Loucy (cell line): ENCODE measurements around the gene EXOSC10.

ENCODE experiments used
- H2AFZ ChIP-seq: fragments of 200-600 bp; sonication (generic); 2 replicates; pipeline ENCODE4 v1.6.0; 2016; ENCODE audit warnings: antibody characterized with exemption, mild to moderate bottlenecking, low read length, moderate library complexity
- H3F3A ChIP-seq: fragments of 200-600 bp; 2 replicates; pipeline ENCODE4 v1.6.0; 2016; ENCODE audit warnings: antibody characterized with exemption, low read depth, mild to moderate bottlenecking
- H3K27me3 ChIP-seq: fragments of 200-600 bp; sonication (generic); 2 replicates; pipeline ENCODE4 v1.6.1; 2014; ENCODE audit warnings: low read length, mild to moderate bottlenecking; ENCODE audit not compliant: insufficient read depth, poor library complexity, severe bottlenecking
- H3K36me3 ChIP-seq: fragments of 200-600 bp; sonication (generic); 2 replicates; pipeline ENCODE4 v1.6.1; 2016; ENCODE audit warnings: low read length; ENCODE audit not compliant: insufficient read depth
- H3K4me1 ChIP-seq: fragments of 200-600 bp; sonication (generic); 2 replicates; pipeline ENCODE4 v1.5.1; 2014; ENCODE audit warnings: low read length, mild to moderate bottlenecking; ENCODE audit not compliant: insufficient read depth, poor library complexity, severe bottlenecking
- H3K4me2 ChIP-seq: fragments of 200-600 bp; sonication (generic); 2 replicates; pipeline ENCODE4 v1.6.0; 2014; ENCODE audit warnings: antibody characterized with exemption, low read length, low read depth, mild to moderate bottlenecking; ENCODE audit not compliant: poor library complexity, severe bottlenecking
- H3K4me3 ChIP-seq: fragments of 200-600 bp; sonication (generic); 2 replicates; pipeline ENCODE4 v1.5.1; 2014; ENCODE audit warnings: low read length, mild to moderate bottlenecking, mixed read lengths; ENCODE audit not compliant: poor library complexity, severe bottlenecking
- H3K79me2 ChIP-seq: fragments of 200-600 bp; sonication (generic); 2 replicates; pipeline ENCODE4 v1.6.1; 2014; ENCODE audit warnings: low read length; ENCODE audit not compliant: insufficient read depth
- H3K9ac ChIP-seq: fragments of 200-600 bp; sonication (generic); 2 replicates; pipeline ENCODE4 v1.6.0; 2014; ENCODE audit warnings: mild to moderate bottlenecking, low read depth, low read length, moderate library complexity; ENCODE audit not compliant: poor library complexity, severe bottlenecking
- H3K9me2 ChIP-seq: fragments of 200-600 bp; sonication (generic); replicated peaks from 2 replicates; pipeline ENCODE4 v1.6.1; 2016; ENCODE audit warnings: low read depth, low read length, mixed read lengths
- H3K9me3 ChIP-seq: fragments of 200-600 bp; sonication (generic); 2 replicates; pipeline ENCODE4 v1.6.1; 2014; ENCODE audit warnings: mild to moderate bottlenecking, antibody characterized with exemption, low read length, low read depth; ENCODE audit not compliant: insufficient read depth
- H4K20me1 ChIP-seq: fragments of 200-600 bp; sonication (generic); 2 replicates; pipeline ENCODE4 v1.6.0; 2014; ENCODE audit warnings: antibody characterized with exemption, low read length, mild to moderate bottlenecking; ENCODE audit not compliant: insufficient read depth, poor library complexity, severe bottlenecking
- CTCF ChIP-seq: fragments of 200-600 bp; sonication (generic); conservative IDR thresholded peaks from 2 replicates; pipeline ENCODE4 v1.5.1; 2014; ENCODE audit warnings: mild to moderate bottlenecking, antibody characterized with exemption, low read length
- EZH2phosphoT487 ChIP-seq: fragments of 200-600 bp; IDR thresholded peaks from 2 replicates; pipeline ENCODE4 v1.6.1; 2018; ENCODE audit warnings: antibody characterized with exemption, mild to moderate bottlenecking, moderate library complexity, borderline replicate concordance

The EXOSC10 gene

GRCh38 chr1:11144570-11145256, 45.0 kb upstream of the EXOSC10 start:
- H3K36me3 ChIP-seq = peaks cover 74% of the 10 kb centered on the region; the same call in 1 of the 2 replicates
- no peak overlapping the region for H2AFZ ChIP-seq
- H4K20me1 ChIP-seq = no peaks in the 10 kb centered on the region
- no peaks in the 10 kb centered on the region for H3F3A ChIP-seq
- no peaks in the 10 kb centered on the region for H3K4me1 ChIP-seq
- no peaks in the 10 kb centered on the region for H3K9me3 ChIP-seq
- no peak overlapping the region for H3K4me2 ChIP-seq
- H3K9me2 ChIP-seq = no peaks in the 10 kb centered on the region
- H3K27me3 ChIP-seq = no peaks in the 10 kb centered on the region
- H3K79me2 ChIP-seq = no peaks in the 10 kb centered on the region
- no peak overlapping the region for H3K4me3 ChIP-seq
- no peak for TF ChIP-seq CTCF
- TF ChIP-seq EZH2phosphoT487 = no peak
- H3K9ac ChIP-seq = no peak overlapping the region

GRCh38 chr1:11143907-11144306, 44.2 kb upstream of the EXOSC10 start:
- TF ChIP-seq EZH2phosphoT487 (no peak), CTCF (no peak)
- Histone ChIP-seq H4K20me1 (no peaks in the 10 kb centered on the region), H3F3A (no peaks in the 10 kb centered on the region), H3K9ac (no peak overlapping the region), H2AFZ (no peak overlapping the region), H3K4me2 (no peak overlapping the region), H3K27me3 (no peaks in the 10 kb centered on the region), H3K4me1 (no peaks in the 10 kb centered on the region), H3K36me3 (peaks cover 73% of the 10 kb centered on the region; the same call in 1 of the 2 replicates), H3K79me2 (no peaks in the 10 kb centered on the region), H3K4me3 (no peak overlapping the region), H3K9me2 (no peaks in the 10 kb centered on the region), H3K9me3 (no peaks in the 10 kb centered on the region)

- H3K9me3 ChIP-seq = no peaks in the 10 kb centered on the region
- no peak overlapping the region for H3K4me2 ChIP-seq
- no peaks in the 10 kb centered on the region for H3K79me2 ChIP-seq
- H4K20me1 ChIP-seq = no peaks in the 10 kb centered on the region
- H3K27me3 ChIP-seq = no peaks in the 10 kb centered on the region
- no peak overlapping the region for H2AFZ ChIP-seq
- H3F3A ChIP-seq = no peaks in the 10 kb centered on the region
- no peak overlapping the region for H3K9ac ChIP-seq
- peaks cover 73% of the 10 kb centered on the region; the same call in 1 of the 2 replicates for H3K36me3 ChIP-seq
- H3K4me1 ChIP-seq = no peaks in the 10 kb centered on the region
- H3K9me2 ChIP-seq = no peaks in the 10 kb centered on the region
- TF ChIP-seq CTCF (no peak), EZH2phosphoT487 (no peak)
- H3K4me3 ChIP-seq = no peak overlapping the region
Observed at GRCh38 chr1:11143401-11143800, 43.7 kb upstream of the EXOSC10 start.
